Measurements from ENCODE around the gene GAS6. TPM values are rescaled to one million over a fixed set of nuclear protein-coding genes. Genes with fewer than 3 reads are reported as not detected.
"Not testable (repeated sequence)": the region's sequence is repeated elsewhere in the genome, so short reads cannot be mapped to it uniquely, and the experiment has no call there.

GAS6 gene
- total RNA-seq, 6 experiments from 2014 or later = 669 to 813 (median 715) TPM

GRCh38 chr13:113792236-113792770 lies 71.6 kb downstream of the GAS6 start:
- no peak for TF ChIP-seq CTCF (IDR thresholded peaks at IDR 0.05)
- no peaks in the 10 kb centered on the region; the same call in 1 of the 2 replicates for H3K4me1 Mint-ChIP-seq (ENCODE audit: low read depth)
- no peaks in the 10 kb centered on the region for H3K9me3 Mint-ChIP-seq
- no peak overlapping the region for H3K4me3 Mint-ChIP-seq
- DNase-seq = no peak
- no peak overlapping the region for H3K27ac Mint-ChIP-seq
- peaks cover 2% of the 10 kb centered on the region for H3K27me3 Mint-ChIP-seq (ENCODE audit: insufficient read depth)
- H3K36me3 Mint-ChIP-seq (ENCODE audit: low read depth) = no peaks in the 10 kb centered on the region

- Mint-ChIP-seq H3K27ac (no peak overlapping the region), H3K9me3 (no peaks in the 10 kb centered on the region), H3K27me3 (ENCODE audit: insufficient read depth) (peaks cover 2% of the 10 kb centered on the region), H3K4me1 (ENCODE audit: low read depth) (no peaks in the 10 kb centered on the region; the same call in 1 of the 2 replicates), H3K36me3 (ENCODE audit: low read depth) (no peaks in the 10 kb centered on the region), H3K4me3 (no peak overlapping the region)
- no peak for TF ChIP-seq CTCF (IDR thresholded peaks at IDR 0.05)
- DNase-seq = no peak
Observed at GRCh38 chr13:113791761-113792160, 72.1 kb downstream of the GAS6 start.

- H3K9me3 Mint-ChIP-seq = no peaks in the 10 kb centered on the region
- H3K36me3 Mint-ChIP-seq (ENCODE audit: low read depth) = no peaks in the 10 kb centered on the region
- no peaks in the 10 kb centered on the region; the same call in 1 of the 2 replicates for H3K4me1 Mint-ChIP-seq (ENCODE audit: low read depth)
- DNase-seq = no peak
- H3K27me3 Mint-ChIP-seq (ENCODE audit: insufficient read depth) = peaks cover 2% of the 10 kb centered on the region
- H3K4me3 Mint-ChIP-seq = no peak overlapping the region
- no peak overlapping the region for H3K27ac Mint-ChIP-seq
- TF ChIP-seq CTCF (IDR thresholded peaks at IDR 0.05) = no peak
Observed at GRCh38 chr13:113791226-113791625, 72.7 kb downstream of the GAS6 start.

GRCh38 chr13:113789931-113790330 lies 73.9 kb downstream of the GAS6 start:
- H3K4me3 Mint-ChIP-seq; H3K4me1 Mint-ChIP-seq (ENCODE audit: low read depth); H3K36me3 Mint-ChIP-seq (ENCODE audit: low read depth); DNase-seq; H3K27ac Mint-ChIP-seq; H3K27me3 Mint-ChIP-seq (ENCODE audit: insufficient read depth); H3K9me3 Mint-ChIP-seq: not testable (repeated sequence)

- Mint-ChIP-seq H3K36me3 (ENCODE audit: low read depth) (no peaks in the 10 kb centered on the region), H3K27ac (no peak overlapping the region), H3K27me3 (ENCODE audit: insufficient read depth) (peaks cover 2% of the 10 kb centered on the region), H3K4me3 (no peak overlapping the region), H3K4me1 (ENCODE audit: low read depth) (no peaks in the 10 kb centered on the region; the same call in 1 of the 2 replicates), H3K9me3 (no peaks in the 10 kb centered on the region)
- TF ChIP-seq CTCF (IDR thresholded peaks at IDR 0.05) = no peak
- no peak for DNase-seq
Observed at GRCh38 chr13:113789167-113789566, 74.7 kb downstream of the GAS6 start.

GRCh38 chr13:113788413-113789135 lies 75.3 kb downstream of the GAS6 start:
- Mint-ChIP-seq H3K4me3 (no peak overlapping the region), H3K27ac (no peak overlapping the region), H3K9me3 (no peaks in the 10 kb centered on the region), H3K4me1 (ENCODE audit: low read depth) (no peaks in the 10 kb centered on the region; the same call in 1 of the 2 replicates), H3K36me3 (ENCODE audit: low read depth) (no peaks in the 10 kb centered on the region), H3K27me3 (ENCODE audit: insufficient read depth) (no peaks in the 10 kb centered on the region; the same call in 1 of the 2 replicates)
- TF ChIP-seq CTCF (IDR thresholded peaks at IDR 0.05) = no peak
- DNase-seq = no peak
